Mucosa of rectum (tissue), 2 donors: ENCODE data around the gene GALNT11.

Experiments
- H3K27ac ChIP-seq, 2 donors: one replicate each; pipeline ENCODE4 v1.7.0; 2013; ENCODE audit warnings: inconsistent platforms in 2 of 2, low read depth in 2 of 2, low read length in 2 of 2
- H3K27me3 ChIP-seq, 2 donors: one replicate each; pipeline ENCODE4 v1.7.0; 2013; ENCODE audit warnings: low read length in 2 of 2; ENCODE audit not compliant: control insufficient read depth in 2 of 2, insufficient read depth in 2 of 2
- H3K36me3 ChIP-seq, 2 donors: one replicate each; pipeline ENCODE4 v1.7.0; 2013; ENCODE audit warnings: low read length in 2 of 2; ENCODE audit not compliant: control insufficient read depth in 2 of 2, insufficient read depth in 2 of 2
- H3K4me1 ChIP-seq, 2 donors: one replicate each; pipeline ENCODE4 v1.7.0; 2013; ENCODE audit warnings: low read length in 2 of 2, mild to moderate bottlenecking in 1 of 2; ENCODE audit not compliant: control insufficient read depth in 2 of 2, insufficient read depth in 2 of 2
- H3K4me3 ChIP-seq, 2 donors: one replicate each; pipeline ENCODE4 v1.7.0; 2013; ENCODE audit warnings: low read length in 2 of 2
- H3K9ac ChIP-seq, 2 donors: one replicate each; pipeline ENCODE4 v1.7.0; 2013; ENCODE audit warnings: low read length in 2 of 2, low read depth in 1 of 2, mild to moderate bottlenecking in 1 of 2
- H3K9me3 ChIP-seq, 2 donors: one replicate each; pipeline ENCODE4 v1.7.0; 2013; ENCODE audit warnings: low read length in 2 of 2; ENCODE audit not compliant: control insufficient read depth in 2 of 2
- donor health status: healthy.
- donor health status: Normal muscosa, but diverticular disease.

The GALNT11 gene

GRCh38 chr7:152162287-152162686 lies 136.8 kb downstream of the GALNT11 start:
- H3K36me3 ChIP-seq: peaks cover 49 to 59% of the 10 kb centered on the region in 2 donors
- H3K27me3 ChIP-seq: no peaks in the 10 kb centered on the region
- no peaks in the 10 kb centered on the region for H3K4me1 ChIP-seq
- H3K4me3 ChIP-seq: no peak overlapping the region
- H3K9ac ChIP-seq: no peak overlapping the region
- no peaks in the 10 kb centered on the region for H3K9me3 ChIP-seq
- H3K27ac ChIP-seq: no peak overlapping the region
